Measurements from ENCODE around the gene MARVELD2. TPM values are rescaled to one million over a fixed set of nuclear protein-coding genes. Genes with fewer than 3 reads are reported as not detected.

Gene MARVELD2
- total and polyA plus RNA-seq, 2 of the 13 experiments (the other 11 are each of a cell fraction or from before 2014, with no cell fraction given), result 11.1 to 15.4 TPM

DNA sequence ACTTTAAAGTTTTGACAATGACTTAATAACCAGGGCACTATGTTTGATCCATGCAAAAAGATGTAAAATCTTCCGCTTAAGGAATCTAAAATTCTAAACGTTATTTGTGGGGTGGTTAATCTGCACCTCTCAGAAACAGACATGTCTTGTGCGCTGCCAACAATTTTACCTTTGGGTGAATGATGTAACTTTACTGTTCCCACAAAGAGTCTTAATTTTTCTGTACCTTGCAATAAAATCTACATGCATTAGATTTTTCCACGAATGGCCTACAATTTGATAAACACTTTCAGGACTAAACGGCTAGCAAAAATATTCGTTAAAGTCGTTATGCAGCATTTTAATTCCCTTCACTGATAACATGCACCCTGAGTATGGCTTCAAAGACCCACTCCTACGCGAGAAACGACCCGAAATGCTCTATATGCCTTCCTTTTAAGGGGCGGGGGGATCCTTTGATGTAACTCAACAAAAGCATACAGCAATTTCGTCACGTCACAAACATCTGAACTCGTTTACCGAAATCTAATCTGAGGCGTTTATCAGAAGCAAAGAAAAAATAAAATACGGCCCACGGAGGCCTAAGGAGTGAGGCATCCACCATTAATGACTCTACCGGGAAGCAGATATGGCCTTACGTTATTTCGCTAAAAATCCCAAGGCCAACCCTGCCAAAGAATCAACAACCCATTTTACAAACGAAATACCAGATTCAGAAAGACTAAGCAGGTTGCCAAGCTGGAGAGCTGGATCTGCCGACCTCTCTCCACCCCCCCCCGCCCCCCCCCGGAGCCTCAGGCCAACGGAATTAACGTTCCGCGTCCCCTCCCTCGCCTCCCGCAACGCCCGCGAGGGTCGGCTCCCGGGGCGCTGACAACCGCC lies 46.2 kb upstream of the MARVELD2 start:
- FAIRE-seq (no peak), DNase-seq (ENCODE audit: low spot score) (peak; percentile 57), ATAC-seq (peak; percentile 24)
- H3K36me3 ChIP-seq (replicated peaks in 1 of 2; ENCODE audit: control insufficient read depth in 1 of 2, insufficient read depth in 2 of 2, low read length in 2 of 2), result peaks cover 1 to 23% of the 10 kb centered on the region in 2 experiments; a peak in 2 of 5 replicates
- peak overlapping the region; percentile 81 for H3K4me2 ChIP-seq (ENCODE audit: low read depth, low read length)
- intact Hi-C loops (cut with micrococcal nuclease; ENCODE audit: unreplicated experiment) (loop anchor here (1.0 kb wide), 1 partner anchor 275 kb away; no protein-coding TSS in a partner anchor), in situ Hi-C loops (cut with HindIII; ENCODE audit: extremely low pct_ligation_motif_present, low pct_unique_long_range_greater_than_20kb) (no loop called here)
- H3K4me1 ChIP-seq (ENCODE audit: insufficient read depth, low read length), result peaks cover 41% of the 10 kb centered on the region
- POLR2A ChIA-PET, result interaction anchor here (1.1 to 1.2 kb wide), 2 partner anchors 84 to 149 kb away, joined by 3 to 5 read pairs; no protein-coding TSS in a partner anchor
- peaks cover 12% of the 10 kb centered on the region for H4K20me1 ChIP-seq (ENCODE audit: insufficient read depth, low read length)
- peak overlapping the region; percentile 100 for H3K27ac ChIP-seq (ENCODE audit: extremely low read length, insufficient read depth, low read length)
- H3K79me2 ChIP-seq (ENCODE audit: insufficient read depth, low read length), result peaks cover 78% of the 10 kb centered on the region
- WGBS (ENCODE audit: low lambda C conversion rate), result 1% methylated on average over 24 of the region's 39 CpGs
- no peak overlapping the region for H2AFZ ChIP-seq (ENCODE audit: low read length)
- no peaks in the 10 kb centered on the region for H3K9me3 ChIP-seq (ENCODE audit: low read length)
- H3K27me3 ChIP-seq (ENCODE audit: control insufficient read depth in 1 of 2, insufficient read depth in 2 of 2, low read length in 2 of 2), result no peaks in the 10 kb centered on the region; a peak in 1 of 5 replicates
- H3K4me3 ChIP-seq (replicated peaks in 1 of 3; ENCODE audit: insufficient read depth in 1 of 3, low read depth in 2 of 3, low read length in 3 of 3), result peak overlapping the region; percentile 88 to 99 (median 93)
- H3K9ac ChIP-seq (ENCODE audit: insufficient read depth, low read depth, low read length), result peak overlapping the region; percentile 95
- TSS peak; percentile 78 for BruUV-seq (replicated peaks)
- CTCF ChIA-PET (ENCODE audit: low intra/inter-chr PET ratio, low total read pairs), result no interaction called here
- TF ChIP-seq POGZ (CRISPR knock-in tag; IDR thresholded peaks at IDR 0.05), result no peak
- no peak for TF ChIP-seq ATF7 (IDR thresholded peaks at IDR 0.05)
- TF ChIP-seq ATF7 (CRISPR knock-in tag; IDR thresholded peaks at IDR 0.05), result no peak
- 0 out of 2 replicates have a peak, but pooled peaks have one; percentile 2 for TF ChIP-seq ZSCAN20 (CRISPR knock-in tag; IDR thresholded peaks at IDR 0.05; ENCODE audit: borderline replicate concordance)
- TF ChIP-seq FOXJ3 (CRISPR knock-in tag; IDR thresholded peaks at IDR 0.05; ENCODE audit: borderline replicate concordance), result peak; percentile 31; the same call in 1 of the 2 replicates
- 0 out of 2 replicates have a peak, but pooled peaks have one; percentile 28 for TF ChIP-seq XBP1 (CRISPR knock-in tag; IDR thresholded peaks at IDR 0.05)
- peak; percentile 13; the same call in 1 of the 2 replicates for TF ChIP-seq ZMYM2 (CRISPR knock-in tag; IDR thresholded peaks at IDR 0.05)
- TF ChIP-seq TCF7 (IDR thresholded peaks at IDR 0.05; ENCODE audit: low read depth), result peak; percentile 25; the same call in 1 of the 2 replicates
- no peak for TF ChIP-seq ZC3H4 (CRISPR knock-in tag; IDR thresholded peaks at IDR 0.05; ENCODE audit: borderline replicate concordance)
- 0 out of 2 replicates have a peak, but pooled peaks have one; percentile 13 for TF ChIP-seq ZNF451 (CRISPR knock-in tag; IDR thresholded peaks at IDR 0.05)
- TF ChIP-seq ZNF546 (CRISPR knock-in tag; conservative IDR thresholded peaks at IDR 0.05), result 0 out of 2 replicates have a peak, but pooled peaks have one; percentile 20
- TF ChIP-seq MED13 (CRISPR knock-in tag; IDR thresholded peaks at IDR 0.05), result 0 out of 2 replicates have a peak, but pooled peaks have one; percentile 1
- TF ChIP-seq, protein P1, sequence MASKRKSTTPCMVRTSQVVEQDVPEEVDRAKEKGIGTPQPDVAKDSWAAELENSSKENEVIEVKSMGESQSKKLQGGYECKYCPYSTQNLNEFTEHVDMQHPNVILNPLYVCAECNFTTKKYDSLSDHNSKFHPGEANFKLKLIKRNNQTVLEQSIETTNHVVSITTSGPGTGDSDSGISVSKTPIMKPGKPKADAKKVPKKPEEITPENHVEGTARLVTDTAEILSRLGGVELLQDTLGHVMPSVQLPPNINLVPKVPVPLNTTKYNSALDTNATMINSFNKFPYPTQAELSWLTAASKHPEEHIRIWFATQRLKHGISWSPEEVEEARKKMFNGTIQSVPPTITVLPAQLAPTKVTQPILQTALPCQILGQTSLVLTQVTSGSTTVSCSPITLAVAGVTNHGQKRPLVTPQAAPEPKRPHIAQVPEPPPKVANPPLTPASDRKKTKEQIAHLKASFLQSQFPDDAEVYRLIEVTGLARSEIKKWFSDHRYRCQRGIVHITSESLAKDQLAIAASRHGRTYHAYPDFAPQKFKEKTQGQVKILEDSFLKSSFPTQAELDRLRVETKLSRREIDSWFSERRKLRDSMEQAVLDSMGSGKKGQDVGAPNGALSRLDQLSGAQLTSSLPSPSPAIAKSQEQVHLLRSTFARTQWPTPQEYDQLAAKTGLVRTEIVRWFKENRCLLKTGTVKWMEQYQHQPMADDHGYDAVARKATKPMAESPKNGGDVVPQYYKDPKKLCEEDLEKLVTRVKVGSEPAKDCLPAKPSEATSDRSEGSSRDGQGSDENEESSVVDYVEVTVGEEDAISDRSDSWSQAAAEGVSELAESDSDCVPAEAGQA (IDR thresholded peaks at IDR 0.05; ENCODE audit: low read depth), result no peak
- TF ChIP-seq, protein P1 (CRISPR knock-in tag; IDR thresholded peaks at IDR 0.05; ENCODE audit: borderline replicate concordance), result 0 out of 2 replicates have a peak, but pooled peaks have one; percentile 45
- TF ChIP-seq ZNF432 (CRISPR knock-in tag; IDR thresholded peaks at IDR 0.05; ENCODE audit: borderline replicate concordance), result no peak
- peak; percentile 17 for TF ChIP-seq NKX3-1 (CRISPR knock-in tag; IDR thresholded peaks at IDR 0.05)
- peak; percentile 25; the same call in 1 of the 2 replicates for TF ChIP-seq AKAP8 (CRISPR knock-in tag; IDR thresholded peaks at IDR 0.05)
- peak; percentile 47; the same call in 1 of the 2 replicates for TF ChIP-seq CREB1 (IDR thresholded peaks at IDR 0.05)
- peak; percentile 32; the same call in 1 of the 2 replicates for TF ChIP-seq CREB1 (CRISPR knock-in tag; IDR thresholded peaks at IDR 0.05)
- TF ChIP-seq NR3C1 (CRISPR knock-in tag; IDR thresholded peaks at IDR 0.05), result no peak

All from HepG2 (cell line).